Diencephalon (tissue), 1 donor: ENCODE results near the gene DENND2C. TPM values are rescaled to one million over a fixed set of nuclear protein-coding genes. Genes with fewer than 3 reads are reported as not detected.

Experiments used
- small RNA-seq: library from RNA; depleted of rRNA; stranded (forward); fragments of <200 nt; gene quantifications from one replicate; pipeline ENCODE3, GENCODE V24; 2014
- total RNA-seq: library from RNA; depleted of rRNA; stranded (reverse); fragments of >200 nt; gene quantifications from one replicate; pipeline ENCODE4 v1.2.3, GENCODE V29; 2014

DENND2C gene, protein sequence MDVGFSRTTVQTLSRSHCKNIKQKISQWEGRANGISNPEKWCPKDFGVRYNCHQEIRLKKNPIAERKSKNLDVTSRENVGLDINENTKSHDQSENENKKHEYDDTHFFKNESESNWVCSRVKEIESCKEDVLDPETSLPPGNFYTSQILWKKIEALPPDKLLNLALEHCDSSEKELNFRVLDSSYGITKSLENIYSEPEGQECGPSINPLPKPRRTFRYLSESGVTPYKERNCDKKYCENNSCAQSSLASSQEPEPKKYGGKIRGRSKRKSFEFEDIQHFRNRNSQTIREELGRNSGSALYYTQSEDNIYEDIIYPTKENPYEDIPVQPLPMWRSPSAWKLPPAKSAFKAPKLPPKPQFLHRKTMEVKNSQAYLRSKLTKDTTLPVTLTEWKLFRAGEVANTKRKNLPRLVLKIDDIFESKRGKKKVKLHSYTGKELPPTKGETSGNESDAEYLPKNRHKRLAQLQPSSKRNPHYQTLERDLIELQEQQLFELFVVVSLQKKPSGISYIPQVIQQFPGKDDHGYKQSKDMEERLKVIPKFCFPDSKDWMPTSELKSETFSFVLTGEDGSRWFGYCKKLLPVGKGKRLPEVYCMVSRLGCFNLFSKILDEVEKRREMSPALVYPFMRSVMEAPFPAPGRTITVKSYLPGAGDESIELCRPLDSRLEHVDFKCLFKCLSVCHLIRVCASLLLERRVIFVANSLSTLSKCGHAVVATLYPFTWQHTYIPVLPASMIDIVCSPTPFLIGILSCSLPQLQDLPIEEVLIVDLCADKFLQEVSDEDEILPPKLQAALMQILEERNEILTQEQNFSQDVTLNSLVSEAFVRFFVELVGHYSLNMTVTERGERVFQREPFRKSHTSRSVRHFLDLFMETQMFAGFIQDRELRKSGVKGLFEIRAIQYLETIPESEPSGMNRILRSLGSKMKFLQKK
- 2.5 TPM for total RNA-seq

DNA sequence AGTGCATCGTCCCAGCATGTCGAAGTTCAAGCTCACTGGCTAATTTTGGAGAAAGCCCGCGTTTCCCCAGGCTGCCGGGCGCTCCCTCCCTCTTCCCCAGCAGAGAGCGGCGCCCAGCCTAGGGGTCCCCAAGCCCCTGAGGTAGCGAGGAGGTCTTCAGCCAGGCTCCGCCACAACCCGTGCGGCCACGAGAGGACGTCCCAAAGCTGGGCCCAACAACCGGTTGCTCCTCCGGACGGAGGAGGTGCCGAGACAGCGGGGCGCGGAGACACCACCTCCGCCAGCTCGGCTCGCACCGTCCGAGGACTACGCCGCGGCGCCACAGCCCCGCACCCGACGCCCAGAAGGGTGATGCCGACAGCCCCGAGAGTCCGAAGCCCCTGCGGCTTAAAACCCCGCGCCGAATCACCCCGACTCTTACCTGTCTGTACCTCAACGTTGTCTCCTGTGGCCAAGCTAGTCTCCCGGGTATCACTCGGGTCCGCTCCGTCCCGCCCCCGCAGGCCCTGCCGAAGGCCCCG is at the start of gene DENND2C:
DENND2C (minus strand) TSS at position 488 of the 521 bp plus-strand sequence. CDS start 44,065 bp downstream, outside the sequence.

DNA sequence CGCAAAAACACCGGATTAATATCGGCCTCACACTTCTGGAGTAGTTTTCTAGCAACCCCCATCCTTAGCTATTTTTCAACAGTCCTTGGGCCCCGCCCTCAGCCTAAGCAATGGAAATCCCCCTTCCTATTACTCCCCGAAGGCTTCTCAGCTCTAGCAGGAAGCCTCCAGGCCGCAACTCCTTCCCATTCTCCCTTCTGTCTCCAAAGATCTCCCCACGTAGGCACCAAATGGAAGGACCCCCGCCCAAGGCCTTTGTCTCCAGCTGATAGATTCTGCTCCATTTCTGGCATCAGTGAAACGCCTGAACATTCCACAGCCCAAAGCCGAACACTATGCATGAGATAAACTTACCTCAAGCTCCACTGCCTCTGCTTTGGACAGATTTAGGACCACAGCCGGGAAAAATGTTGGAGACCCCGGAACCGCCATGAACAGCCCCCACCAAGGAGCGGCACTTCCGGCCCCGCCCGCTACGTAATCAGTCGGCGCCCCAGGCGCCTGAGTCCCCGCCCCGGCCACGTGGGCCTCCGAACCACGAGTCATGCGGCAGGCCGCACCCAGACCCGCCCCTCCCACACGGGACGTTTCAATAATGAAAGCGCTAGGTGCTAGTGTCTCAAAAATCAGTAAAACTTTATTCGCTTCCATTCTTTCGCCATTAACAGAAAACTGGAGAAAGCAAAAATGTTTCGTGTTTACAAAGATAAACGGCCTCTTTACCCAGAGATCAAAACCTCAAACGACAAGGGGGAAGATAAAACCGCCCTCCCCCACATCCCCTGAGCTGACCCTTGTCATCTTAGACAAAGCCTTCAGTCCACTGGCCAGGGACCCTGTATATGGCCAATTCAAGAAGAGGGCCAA is 46.7 kb upstream of the DENND2C start, which contains the start of gene NRAS:
NRAS (minus strand) TSS at position 468 of the 867 bp plus-strand sequence. CDS start 611 bp downstream, outside the sequence.

GRCh38 chr1:114695430-114696058 is 25.7 kb upstream of the DENND2C start, which contains the start of gene AMPD1:
Gene AMPD1 (minus strand): TSS chr1:114695546. CDS start chr1:114695471, 75 bp downstream.

GRCh38 chr1:114581335-114582287 is 88.2 kb downstream of the DENND2C start, which contains the start of gene BCAS2:
Gene BCAS2 (minus strand): TSS chr1:114581615. CDS start chr1:114581591, 24 bp downstream.

Small RNA genes lying within 50 kb of the gene (small RNA-seq; reads per million reads assigned to genes)
- not detected for gene RN7SL432P

Other genes with a start within 250 kb of the DENND2C start
- gene TRIM33, start 158.8 kb downstream of the DENND2C start, total RNA-seq, result 74.3 TPM
- 55.6 TPM for gene BCAS2, start 88.4 kb downstream of the DENND2C start, total RNA-seq
- not detected for gene AMPD1, start 25.5 kb upstream of the DENND2C start, total RNA-seq
- 81.0 TPM for gene NRAS, start 46.7 kb upstream of the DENND2C start, total RNA-seq
- 522 TPM for gene CSDE1, start 87.9 kb upstream of the DENND2C start, total RNA-seq
- gene SIKE1, start 110.6 kb upstream of the DENND2C start, total RNA-seq, result 124 TPM
- gene SYCP1, start 184.8 kb upstream of the DENND2C start, total RNA-seq, result not detected